DND-41 (cell line): ENCODE data around the gene PABPC1L.

Experiments used
- CTCF ChIP-seq: IDR thresholded peaks from 2 replicates; pipeline ENCODE4 v1.5.1; 2012; ENCODE audit warnings: borderline replicate concordance, low read length, moderate library complexity, mild to moderate bottlenecking; ENCODE audit not compliant: poor library complexity, severe bottlenecking; ENCODE audit errors: extremely low read depth
- EZH2 ChIP-seq: IDR thresholded peaks from 3 replicates; pipeline ENCODE4 v1.6.1; 2012; ENCODE audit warnings: borderline replicate concordance, low read depth, mild to moderate bottlenecking, moderate library complexity, low read length, inconsistent platforms; ENCODE audit not compliant: severe bottlenecking

GRCh38 chr20:44883214-44883902 is 26.5 kb upstream of the PABPC1L start:
- TF ChIP-seq CTCF (no peak), EZH2 (no peak)
